Activated CD8-positive, alpha-beta memory T cell treated with anti-CD3 and anti-CD28 coated beads, Interleukin-2, amount 50 U/mL, for 48 hours (primary cell): ENCODE data around the gene IZUMO1.
"Not testable (repeated sequence)": the region's sequence is repeated elsewhere in the genome, so short reads cannot be mapped to it uniquely, and the experiment has no call there.

Source experiments
- DNase-seq: peaks from one replicate; pipeline ENCODE4 v3.0.0-alpha.2; 2020

IZUMO1 gene

GRCh38 chr19:48735031-48735615, 11.6 kb downstream of the IZUMO1 start:
- DNase-seq, result no peak

GRCh38 chr19:48734625-48735024, 12.1 kb downstream of the IZUMO1 start:
- DNase-seq, result no peak

- no peak for DNase-seq
These were observed 15.3 kb downstream of the IZUMO1 start for GRCh38 chr19:48731452-48731851.

GRCh38 chr19:48728911-48729664, 17.6 kb downstream of the IZUMO1 start:
- DNase-seq, result no peak

GRCh38 chr19:48726556-48726955, 20.2 kb downstream of the IZUMO1 start:
- no peak for DNase-seq

GRCh38 chr19:48724796-48725753, 21.6 kb downstream of the IZUMO1 start:
- DNase-seq, result no peak

GRCh38 chr19:48722196-48722708, 24.5 kb downstream of the IZUMO1 start:
- no peak for DNase-seq

GRCh38 chr19:48720613-48721296, 26.0 kb downstream of the IZUMO1 start:
- DNase-seq, result peak; percentile 93

GRCh38 chr19:48720251-48720612, 26.5 kb downstream of the IZUMO1 start:
- no peak for DNase-seq

- no peak for DNase-seq
These were observed 27.2 kb downstream of the IZUMO1 start, which contains the start of gene MAMSTR for GRCh38 chr19:48719263-48720171. MAMSTR (minus strand) TSS chr19:48719725; CDS start chr19:48719031, 694 bp downstream.

GRCh38 chr19:48718711-48719231, 27.9 kb downstream of the IZUMO1 start:
- no peak for DNase-seq

- DNase-seq, result not testable (repeated sequence)
These were observed 28.6 kb downstream of the IZUMO1 start for GRCh38 chr19:48718106-48718505.

- DNase-seq, result no peak
These were observed 30.0 kb downstream of the IZUMO1 start for GRCh38 chr19:48716562-48717291.

GRCh38 chr19:48715681-48716171, 31.0 kb downstream of the IZUMO1 start:
- no peak for DNase-seq

- DNase-seq, result no peak
These were observed 31.7 kb downstream of the IZUMO1 start for GRCh38 chr19:48714759-48715675.

- DNase-seq, result peak; percentile 96
These were observed 32.6 kb downstream of the IZUMO1 start for GRCh38 chr19:48713864-48714755.

- DNase-seq, result no peak
These were observed 33.5 kb downstream of the IZUMO1 start for GRCh38 chr19:48713041-48713863.
